Calu3 (cell line): ENCODE data around the gene SLC39A9. TPM values are rescaled to one million over a fixed set of nuclear protein-coding genes. Genes with fewer than 3 reads are reported as not detected.
"Not testable (repeated sequence)": the region's sequence is repeated elsewhere in the genome, so short reads cannot be mapped to it uniquely, and the experiment has no call there.

Experiments used
- BruUV-seq: library from RNA; stranded (reverse); fragments of 400-500 nt; replicated peaks from 2 replicates; lab custom pipeline; 2021; lab: Mats Ljungman, UMichigan
- CTCF ChIA-PET: fragments of 300-600 bp; sonication (Branson Sonifier 250); formaldehyde crosslinking; loops from one replicate; lab custom pipeline; 2022; ENCODE audit warnings: antibody characterized with exemption; lab: Charles Lee
- DNase-seq: peaks from one replicate; pipeline ENCODE4 v3.0.0; 2022
- H3K27ac Mint-ChIP-seq: one replicate; pipeline ENCODE4 v1.8.0; 2022; ENCODE audit warnings: mixed read lengths; ENCODE audit not compliant: unreplicated experiment
- H3K27me3 Mint-ChIP-seq: one replicate; pipeline ENCODE4 v1.8.0; 2022; ENCODE audit warnings: mixed read lengths; ENCODE audit not compliant: unreplicated experiment
- H3K36me3 Mint-ChIP-seq: one replicate; pipeline ENCODE4 v1.8.0; 2022; ENCODE audit warnings: mild to moderate bottlenecking, moderate library complexity, mixed read lengths; ENCODE audit not compliant: insufficient read depth, unreplicated experiment
- H3K4me1 Mint-ChIP-seq: one replicate; pipeline ENCODE4 v1.8.0; 2022; ENCODE audit warnings: mild to moderate bottlenecking, low read depth, mixed read lengths; ENCODE audit not compliant: unreplicated experiment
- H3K4me3 Mint-ChIP-seq: one replicate; pipeline ENCODE4 v1.8.0; 2022; ENCODE audit warnings: mild to moderate bottlenecking, low read depth, moderate library complexity, mixed read lengths; ENCODE audit not compliant: unreplicated experiment
- H3K9me3 Mint-ChIP-seq: one replicate; pipeline ENCODE4 v1.8.0; 2022; ENCODE audit warnings: low read depth, mixed read lengths; ENCODE audit not compliant: unreplicated experiment
- intact Hi-C: fragments of 100-400 bp; cut with micrococcal nuclease; formaldehyde crosslinking; loops from one replicate; pipeline ENCODE4 v1.10.0; 2022; ENCODE audit not compliant: unreplicated experiment
- total RNA-seq: library from RNA; stranded (reverse); gene quantifications from 2 replicates; pipeline ENCODE4 v1.2.3, GENCODE V29; 2022
- TF ChIP-seq, protein P1 (sequence below): fragments of 200-600 bp; IDR thresholded peaks from one replicate; pipeline ENCODE4 v1.8.0; 2022; ENCODE audit warnings: antibody characterized with exemption; ENCODE audit not compliant: unreplicated experiment

Gene SLC39A9
- total RNA-seq, 1 experiment from 2014 or later, result 94.7 TPM

DNA sequence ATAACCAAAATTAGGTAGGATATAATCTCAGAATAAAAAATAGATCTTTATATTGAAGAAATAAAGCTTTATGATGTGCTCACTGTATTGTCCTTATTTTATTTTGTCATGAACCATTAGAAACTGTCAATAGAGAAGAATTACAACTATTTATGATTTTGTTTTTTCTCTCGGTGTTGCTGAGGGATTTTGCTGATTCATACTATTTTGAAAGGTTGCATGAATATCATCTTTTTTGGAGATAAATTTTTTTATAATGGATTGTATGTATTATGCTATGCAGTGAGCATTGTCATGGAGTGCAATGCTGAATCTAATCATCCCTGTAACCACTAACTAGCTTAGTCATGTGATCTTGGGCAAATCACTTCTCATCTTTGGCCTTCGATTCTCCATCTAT is 15.0 kb downstream of the SLC39A9 start:
- Mint-ChIP-seq H3K9me3 (no peaks in the 10 kb centered on the region), H3K27ac (no peak overlapping the region), H3K4me3 (no peak overlapping the region), H3K36me3 (no peaks in the 10 kb centered on the region), H3K27me3 (no peaks in the 10 kb centered on the region), H3K4me1 (peaks cover 2% of the 10 kb centered on the region)
- TF ChIP-seq, protein P1, sequence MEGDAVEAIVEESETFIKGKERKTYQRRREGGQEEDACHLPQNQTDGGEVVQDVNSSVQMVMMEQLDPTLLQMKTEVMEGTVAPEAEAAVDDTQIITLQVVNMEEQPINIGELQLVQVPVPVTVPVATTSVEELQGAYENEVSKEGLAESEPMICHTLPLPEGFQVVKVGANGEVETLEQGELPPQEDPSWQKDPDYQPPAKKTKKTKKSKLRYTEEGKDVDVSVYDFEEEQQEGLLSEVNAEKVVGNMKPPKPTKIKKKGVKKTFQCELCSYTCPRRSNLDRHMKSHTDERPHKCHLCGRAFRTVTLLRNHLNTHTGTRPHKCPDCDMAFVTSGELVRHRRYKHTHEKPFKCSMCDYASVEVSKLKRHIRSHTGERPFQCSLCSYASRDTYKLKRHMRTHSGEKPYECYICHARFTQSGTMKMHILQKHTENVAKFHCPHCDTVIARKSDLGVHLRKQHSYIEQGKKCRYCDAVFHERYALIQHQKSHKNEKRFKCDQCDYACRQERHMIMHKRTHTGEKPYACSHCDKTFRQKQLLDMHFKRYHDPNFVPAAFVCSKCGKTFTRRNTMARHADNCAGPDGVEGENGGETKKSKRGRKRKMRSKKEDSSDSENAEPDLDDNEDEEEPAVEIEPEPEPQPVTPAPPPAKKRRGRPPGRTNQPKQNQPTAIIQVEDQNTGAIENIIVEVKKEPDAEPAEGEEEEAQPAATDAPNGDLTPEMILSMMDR, result no peak
- CTCF ChIA-PET, result interaction anchor here (0.7 kb wide), 1 partner anchor 97 kb away, joined by 7 read pairs; no protein-coding TSS in a partner anchor
- no TSS peak for BruUV-seq
- intact Hi-C loops, result no loop called here
- no peak for DNase-seq

GRCh38 chr14:69416087-69416486 is 17.6 kb downstream of the SLC39A9 start:
- BruUV-seq, DNase-seq, H3K4me3 Mint-ChIP-seq, H3K36me3 Mint-ChIP-seq, intact Hi-C loops, H3K9me3 Mint-ChIP-seq, H3K27ac Mint-ChIP-seq, H3K4me1 Mint-ChIP-seq, H3K27me3 Mint-ChIP-seq, CTCF ChIA-PET: not testable (repeated sequence)

GRCh38 chr14:69423279-69423678 is 24.8 kb downstream of the SLC39A9 start:
- CTCF ChIA-PET, result no interaction called here

DNA sequence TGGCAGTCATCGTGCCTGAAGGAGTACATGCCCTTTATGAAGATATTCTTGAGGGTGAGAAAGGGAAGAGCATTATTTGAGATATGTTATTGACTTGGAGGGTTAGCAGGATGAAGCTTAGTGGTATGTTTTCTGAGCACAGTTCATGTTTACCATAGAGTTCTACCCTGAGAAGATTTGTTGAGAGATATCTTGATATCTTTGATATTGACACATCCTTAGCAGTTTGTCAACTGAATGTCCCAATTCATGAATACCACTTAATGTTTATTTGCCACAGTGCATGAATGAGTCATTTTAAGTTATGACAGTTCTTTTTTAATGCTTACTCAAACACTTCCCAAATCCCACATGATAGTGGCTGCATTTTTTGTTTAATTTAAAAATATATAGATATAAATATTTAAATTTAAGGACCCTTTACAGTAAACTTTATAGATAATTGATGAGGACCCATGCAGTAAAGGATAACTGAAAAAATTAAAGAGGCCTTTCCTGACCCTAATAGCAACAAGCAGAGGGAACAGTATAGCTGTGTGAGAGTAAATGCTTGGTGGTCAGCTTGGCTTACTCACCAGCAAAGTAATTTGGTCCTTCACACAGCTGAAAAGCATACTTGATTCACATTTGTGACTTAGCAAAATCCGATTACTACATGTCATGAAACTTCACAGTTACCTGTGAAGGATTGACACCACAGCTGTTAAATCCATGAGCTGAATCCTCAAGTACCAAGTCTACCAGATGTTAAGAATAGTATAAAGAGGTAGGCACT is 25.8 kb downstream of the SLC39A9 start:
- intact Hi-C loops, result no loop called here
- Mint-ChIP-seq H3K36me3 (peaks cover 10% of the 10 kb centered on the region), H3K27me3 (no peaks in the 10 kb centered on the region), H3K27ac (no peak overlapping the region), H3K4me1 (no peaks in the 10 kb centered on the region), H3K4me3 (no peak overlapping the region), H3K9me3 (no peaks in the 10 kb centered on the region)
- no peak for DNase-seq
- TF ChIP-seq, protein P1, result no peak
- CTCF ChIA-PET, result no interaction called here
- no TSS peak for BruUV-seq

More at GRCh38 chr14:69423279-69423678, 24.8 kb downstream of the SLC39A9 start:
- Mint-ChIP-seq H3K27ac (no peak overlapping the region), H3K4me1 (no peaks in the 10 kb centered on the region), H3K4me3 (no peak overlapping the region), H3K27me3 (no peaks in the 10 kb centered on the region), H3K36me3 (peaks cover 10% of the 10 kb centered on the region), H3K9me3 (no peaks in the 10 kb centered on the region)
- no TSS peak for BruUV-seq
- no peak for DNase-seq
- TF ChIP-seq, protein P1, result no peak
- intact Hi-C loops, result no loop called here

- CTCF ChIA-PET, result interaction anchor here (0.7 kb wide), 1 partner anchor 277 kb away, joined by 6 read pairs; no protein-coding TSS in a partner anchor
- Mint-ChIP-seq H3K27me3 (no peaks in the 10 kb centered on the region), H3K27ac (no peak overlapping the region), H3K9me3 (peaks cover 3% of the 10 kb centered on the region), H3K4me1 (no peaks in the 10 kb centered on the region), H3K4me3 (no peak overlapping the region), H3K36me3 (peaks cover 6% of the 10 kb centered on the region)
- intact Hi-C loops, result no loop called here
- TF ChIP-seq, protein P1, result no peak
- no peak for DNase-seq
- no TSS peak for BruUV-seq
Observed at GRCh38 chr14:69427596-69427995, 29.1 kb downstream of the SLC39A9 start.
